Lung (tissue), 12 donors: ENCODE measurements around the gene MCOLN2. TPM values are rescaled to one million over a fixed set of nuclear protein-coding genes. Genes with fewer than 3 reads are reported as not detected.

Source experiments
- ATAC-seq: fragments of 200-7000 bp; cut with Tn5 transposase; one replicate; pipeline ENCODE4 v1.9.1; 2020; ENCODE audit warnings: moderate number of reproducible peaks; ENCODE audit not compliant: insufficient read depth, low FRiP score
- DNase-seq, 3 donors: peaks; one replicate each; pipeline ENCODE4 v3.0.0-alpha.2; 2013 to 2017
- H3K27ac ChIP-seq, 2 donors: one replicate each; pipeline ENCODE4 v1.5.1; 2013; ENCODE audit warnings: mild to moderate bottlenecking in 2 of 2, moderate library complexity in 2 of 2, control low read depth in 1 of 2, inconsistent platforms in 1 of 2, low read depth in 1 of 2, low read length in 1 of 2
- H3K27me3 ChIP-seq, 3 donors: one replicate each; pipeline ENCODE4 v1.5.1; 2013; ENCODE audit warnings: low read length in 2 of 3; ENCODE audit not compliant: control insufficient read depth in 3 of 3, insufficient read depth in 3 of 3
- H3K36me3 ChIP-seq, 4 donors: one replicate each; pipeline ENCODE4 v1.5.1; 2013; ENCODE audit warnings: low read length in 4 of 4, mild to moderate bottlenecking in 1 of 4, moderate library complexity in 1 of 4; ENCODE audit not compliant: control insufficient read depth in 4 of 4, insufficient read depth in 4 of 4
- H3K4me1 ChIP-seq, 5 donors: one replicate each; pipeline ENCODE4 v1.5.1; 2013; ENCODE audit warnings: low read length in 5 of 5, mild to moderate bottlenecking in 2 of 5, moderate library complexity in 1 of 5; ENCODE audit not compliant: control insufficient read depth in 5 of 5, insufficient read depth in 5 of 5
- H3K4me3 ChIP-seq: one replicate; pipeline ENCODE4 v1.5.1; 2013; ENCODE audit warnings: mild to moderate bottlenecking, control low read depth, moderate library complexity
- H3K9ac ChIP-seq, 2 donors: one replicate each; pipeline ENCODE4 v1.5.1; 2013; ENCODE audit warnings: low read length in 2 of 2, control low read depth in 1 of 2; ENCODE audit not compliant: insufficient read depth in 1 of 2
- H3K9me3 ChIP-seq, 4 donors: one replicate each; pipeline ENCODE4 v1.5.1; 2013; ENCODE audit warnings: low read length in 3 of 4, mild to moderate bottlenecking in 1 of 4, moderate library complexity in 1 of 4; ENCODE audit not compliant: control insufficient read depth in 4 of 4, insufficient read depth in 3 of 4
- WGBS, 2 donors: extraction: QIAGEN DNeasy Blood & Tissue Kit; methylation state at CpG; one replicate each; pipeline ENCODE4 v1.1.7; 2013; 5-methylcytosine and 5-hydroxymethylcytosine counted together
- polyA plus RNA-seq, 2 donors: library from polyadenylated mRNA; stranded (reverse); fragments of 200-250 nt; gene quantifications; one replicate each; pipeline ENCODE4 v1.2.1, GENCODE V29; 2013
- total RNA-seq, 2 donors: library from RNA; depleted of rRNA in 1 of 2; stranded (reverse); fragments of >200 nt in 1 of 2; gene quantifications; one replicate each; pipeline ENCODE4 v1.2.1, GENCODE V29; 2014 to 2021
- TF ChIP-seq, protein P1 (sequence below): IDR thresholded peaks from 2 replicates; pipeline ENCODE4 v1.5.1; 2012; ENCODE audit warnings: mild to moderate bottlenecking; ENCODE audit errors: control extremely low read depth, extremely low read depth
- donor health status: control.
- donor health status: control.
- donor health status: Bipolar disorder and iron deficiency.
- donor health status: healthy.
- donor health status: DM: yes; HTN: yes; CAD: no.

The MCOLN2 gene
- total and polyA plus RNA-seq, 4 donors, result 4.2 to 17.1 (median 7.4) TPM

DNA sequence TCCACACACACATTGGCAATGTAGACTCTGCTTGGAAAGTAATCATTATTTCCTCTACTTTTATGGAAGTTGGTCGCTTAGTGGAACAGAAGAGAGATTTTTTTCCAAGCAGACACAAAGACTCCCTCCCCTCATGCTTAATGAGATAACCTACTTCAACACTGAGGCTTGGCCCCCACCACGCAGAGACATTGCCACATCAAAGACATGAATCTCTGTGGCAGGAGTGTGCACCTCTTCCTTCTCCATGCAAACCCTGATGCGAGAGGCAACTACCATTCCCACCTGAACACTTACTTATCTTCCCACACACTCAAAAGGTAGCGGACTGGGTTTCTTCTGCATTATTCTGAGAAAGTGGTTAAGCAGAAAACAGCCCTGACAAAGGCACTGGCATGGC lies 66.6 kb downstream of the MCOLN2 start:
- H3K36me3 ChIP-seq, result no peaks in the 10 kb centered on the region
- H3K9me3 ChIP-seq, result no peaks in the 10 kb centered on the region
- H3K9ac ChIP-seq, result no peak overlapping the region
- no peak for DNase-seq
- WGBS, 2 donors, result 86 to 88% methylated on average over 4 of the region's 4 CpGs
- no peaks in the 10 kb centered on the region for H3K27me3 ChIP-seq
- no peak overlapping the region for H3K4me3 ChIP-seq
- no peak overlapping the region for H3K27ac ChIP-seq
- H3K4me1 ChIP-seq, result peaks cover 0 to 8% (median 0%) of the 10 kb centered on the region in 5 donors
- ATAC-seq, result no peak
- TF ChIP-seq, protein P1, sequence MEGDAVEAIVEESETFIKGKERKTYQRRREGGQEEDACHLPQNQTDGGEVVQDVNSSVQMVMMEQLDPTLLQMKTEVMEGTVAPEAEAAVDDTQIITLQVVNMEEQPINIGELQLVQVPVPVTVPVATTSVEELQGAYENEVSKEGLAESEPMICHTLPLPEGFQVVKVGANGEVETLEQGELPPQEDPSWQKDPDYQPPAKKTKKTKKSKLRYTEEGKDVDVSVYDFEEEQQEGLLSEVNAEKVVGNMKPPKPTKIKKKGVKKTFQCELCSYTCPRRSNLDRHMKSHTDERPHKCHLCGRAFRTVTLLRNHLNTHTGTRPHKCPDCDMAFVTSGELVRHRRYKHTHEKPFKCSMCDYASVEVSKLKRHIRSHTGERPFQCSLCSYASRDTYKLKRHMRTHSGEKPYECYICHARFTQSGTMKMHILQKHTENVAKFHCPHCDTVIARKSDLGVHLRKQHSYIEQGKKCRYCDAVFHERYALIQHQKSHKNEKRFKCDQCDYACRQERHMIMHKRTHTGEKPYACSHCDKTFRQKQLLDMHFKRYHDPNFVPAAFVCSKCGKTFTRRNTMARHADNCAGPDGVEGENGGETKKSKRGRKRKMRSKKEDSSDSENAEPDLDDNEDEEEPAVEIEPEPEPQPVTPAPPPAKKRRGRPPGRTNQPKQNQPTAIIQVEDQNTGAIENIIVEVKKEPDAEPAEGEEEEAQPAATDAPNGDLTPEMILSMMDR, result no peak

DNA sequence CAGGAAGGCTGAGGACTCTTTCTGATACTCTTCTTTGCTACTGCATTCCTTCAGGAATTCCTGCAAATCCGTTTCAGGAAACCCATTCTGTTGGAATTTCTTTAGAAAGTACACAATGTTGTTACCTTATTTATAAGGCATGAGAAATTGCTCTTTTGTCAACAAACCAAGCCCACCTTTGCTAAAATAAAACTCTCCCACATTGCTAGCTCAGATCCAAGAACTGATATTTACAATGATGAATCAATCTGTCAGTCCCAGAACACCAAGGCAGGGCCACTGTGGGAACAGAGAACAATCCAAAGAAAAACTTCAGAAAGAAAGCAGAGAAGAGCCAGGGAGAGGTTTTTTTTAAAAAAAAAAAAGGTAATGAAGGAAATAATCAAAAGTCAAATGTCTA lies 67.3 kb downstream of the MCOLN2 start:
- no peaks in the 10 kb centered on the region for H3K36me3 ChIP-seq
- no peaks in the 10 kb centered on the region for H3K27me3 ChIP-seq
- peaks cover 0 to 4% (median 0%) of the 10 kb centered on the region in 5 donors for H3K4me1 ChIP-seq
- H3K4me3 ChIP-seq, result no peak overlapping the region
- H3K9ac ChIP-seq, result no peak overlapping the region
- DNase-seq (no peak), ATAC-seq (no peak)
- TF ChIP-seq, protein P1, result no peak
- H3K9me3 ChIP-seq, result no peaks in the 10 kb centered on the region
- 40 to 67% methylated on average over 1 of the region's 1 CpG for WGBS, 2 donors
- no peak overlapping the region for H3K27ac ChIP-seq

DNA sequence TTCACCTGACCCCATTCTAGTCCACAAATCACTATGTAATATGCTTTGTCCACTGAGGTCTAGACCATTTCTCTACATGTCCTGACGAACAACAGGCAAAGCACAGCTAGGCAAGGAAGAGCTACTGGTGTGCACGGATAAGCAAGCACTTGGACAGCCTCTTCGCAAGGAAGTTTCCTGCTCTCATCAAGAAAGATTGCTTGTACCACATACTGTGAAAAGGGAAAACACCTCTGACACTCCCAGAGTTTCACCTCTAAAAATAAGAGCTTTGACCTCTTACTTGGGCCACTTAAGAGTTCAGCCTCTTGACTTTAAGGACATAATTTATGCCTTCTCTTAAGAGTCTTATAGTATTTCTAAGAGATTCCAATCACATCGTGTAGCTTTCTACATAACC lies 67.9 kb downstream of the MCOLN2 start:
- ATAC-seq (peak; percentile 22), DNase-seq (no peak)
- H3K4me1 ChIP-seq, result no peaks in the 10 kb centered on the region
- H3K9ac ChIP-seq, result no peak overlapping the region
- no peak overlapping the region for H3K27ac ChIP-seq
- no peak overlapping the region for H3K4me3 ChIP-seq
- H3K36me3 ChIP-seq, result no peaks in the 10 kb centered on the region
- no peaks in the 10 kb centered on the region for H3K9me3 ChIP-seq
- H3K27me3 ChIP-seq, result no peaks in the 10 kb centered on the region
- WGBS, 2 donors, result 55 to 74% methylated on average over 4 of the region's 4 CpGs
- TF ChIP-seq, protein P1, result no peak

DNA sequence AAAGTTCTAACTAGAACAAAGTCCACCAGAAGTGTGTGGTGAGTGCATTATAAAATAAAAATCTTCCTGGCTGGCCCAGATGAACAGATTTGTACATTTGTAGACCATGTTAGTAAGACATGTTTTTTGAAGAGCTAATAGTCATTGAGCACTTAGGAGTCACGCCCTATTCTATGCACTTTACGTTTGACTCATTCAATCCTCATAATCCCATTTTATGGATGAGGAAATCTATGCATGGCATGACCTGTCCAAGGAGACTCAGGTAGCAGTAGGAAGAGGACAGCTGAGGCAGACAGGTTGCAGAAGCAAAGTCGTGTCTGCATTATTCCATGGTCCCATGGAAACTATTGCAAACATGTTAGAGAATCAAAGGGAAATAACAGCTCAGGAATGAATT lies 73.6 kb downstream of the MCOLN2 start:
- WGBS, 2 donors, result 82 to 83% methylated on average over 3 of the region's 3 CpGs
- TF ChIP-seq, protein P1, result no peak
- ATAC-seq, result no peak

More for the DNA sequence above, 73.6 kb downstream of the MCOLN2 start:
- no peaks in the 10 kb centered on the region for H3K36me3 ChIP-seq
- no peak overlapping the region for H3K4me3 ChIP-seq
- no peak for DNase-seq
- no peaks in the 10 kb centered on the region for H3K4me1 ChIP-seq
- H3K27ac ChIP-seq, result no peak overlapping the region
- H3K9ac ChIP-seq, result no peak overlapping the region
- H3K9me3 ChIP-seq, result peaks cover 0 to 2% (median 0%) of the 10 kb centered on the region in 4 donors
- no peaks in the 10 kb centered on the region for H3K27me3 ChIP-seq
